ENCODE data around the gene SYCP2L.

DNA sequence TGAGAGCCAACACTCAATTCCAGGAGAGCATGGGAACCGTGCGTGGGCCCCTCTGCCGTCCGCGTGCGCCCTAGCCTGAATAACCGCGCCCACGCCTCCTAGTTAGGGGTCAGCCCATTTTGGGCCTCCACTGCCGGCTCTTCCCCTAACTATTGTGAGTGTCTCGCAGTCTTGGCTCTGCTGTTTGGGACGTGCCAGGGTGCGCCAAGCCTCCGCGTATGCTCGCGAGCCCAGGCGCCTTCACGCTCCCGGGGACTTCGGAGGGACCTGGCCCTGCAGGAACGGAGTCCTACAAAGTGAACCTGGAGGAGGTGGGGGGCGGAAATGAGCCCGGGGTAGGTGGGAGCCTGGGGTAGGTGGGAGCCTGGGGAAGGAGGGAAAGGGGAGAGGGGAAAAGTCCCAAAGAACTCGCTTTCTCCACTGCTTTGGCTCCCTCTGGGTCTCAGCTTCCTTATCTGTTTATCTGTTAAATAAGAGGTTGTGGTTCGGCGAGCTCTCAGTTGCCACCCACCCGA lies 4.1 kb upstream of the SYCP2L start:
- TF ChIP-seq, protein P1, sequence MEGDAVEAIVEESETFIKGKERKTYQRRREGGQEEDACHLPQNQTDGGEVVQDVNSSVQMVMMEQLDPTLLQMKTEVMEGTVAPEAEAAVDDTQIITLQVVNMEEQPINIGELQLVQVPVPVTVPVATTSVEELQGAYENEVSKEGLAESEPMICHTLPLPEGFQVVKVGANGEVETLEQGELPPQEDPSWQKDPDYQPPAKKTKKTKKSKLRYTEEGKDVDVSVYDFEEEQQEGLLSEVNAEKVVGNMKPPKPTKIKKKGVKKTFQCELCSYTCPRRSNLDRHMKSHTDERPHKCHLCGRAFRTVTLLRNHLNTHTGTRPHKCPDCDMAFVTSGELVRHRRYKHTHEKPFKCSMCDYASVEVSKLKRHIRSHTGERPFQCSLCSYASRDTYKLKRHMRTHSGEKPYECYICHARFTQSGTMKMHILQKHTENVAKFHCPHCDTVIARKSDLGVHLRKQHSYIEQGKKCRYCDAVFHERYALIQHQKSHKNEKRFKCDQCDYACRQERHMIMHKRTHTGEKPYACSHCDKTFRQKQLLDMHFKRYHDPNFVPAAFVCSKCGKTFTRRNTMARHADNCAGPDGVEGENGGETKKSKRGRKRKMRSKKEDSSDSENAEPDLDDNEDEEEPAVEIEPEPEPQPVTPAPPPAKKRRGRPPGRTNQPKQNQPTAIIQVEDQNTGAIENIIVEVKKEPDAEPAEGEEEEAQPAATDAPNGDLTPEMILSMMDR (conservative IDR thresholded peaks at IDR 0.05; ENCODE audit: low read depth, low read length), result no peak
- no peak for TF ChIP-seq EZH2 (IDR thresholded peaks at IDR 0.05; ENCODE audit: borderline replicate concordance, low read depth, low read length, poor library complexity, severe bottlenecking)

All from A673 (cell line).